Body of pancreas (tissue), 4 donors: ENCODE measurements around the gene PREX1. TPM values are rescaled to one million over a fixed set of nuclear protein-coding genes. Genes with fewer than 3 reads are reported as not detected.

Source experiments
- ATAC-seq: fragments of 150-250 bp; one replicate; pipeline ENCODE4 v1.9.1; 2016
- DNase-seq, 4 donors: peaks; one replicate each; pipeline ENCODE4 v3.0.0-alpha.2; 2019
- H3K27ac ChIP-seq, 4 donors: fragments of 200-600 bp; sonication (generic); 1 replicate in 3 of 4; 2 replicates in 1 of 4; pipeline versions ENCODE4 v1.5.1 to v1.6.1; 2016 to 2019; ENCODE audit warnings: mild to moderate bottlenecking in 1 of 4, mixed read lengths in 1 of 4, moderate library complexity in 1 of 4
- H3K27me3 ChIP-seq, 2 donors: fragments of 200-600 bp; sonication (generic); one replicate each; pipeline ENCODE4 v1.6.0; 2016; ENCODE audit warnings: mild to moderate bottlenecking in 1 of 2
- H3K36me3 ChIP-seq, 2 donors: fragments of 200-600 bp; sonication (generic); replicated peaks in 1 of 2; 2 replicates each; pipeline ENCODE4 v1.5.1; 2016; ENCODE audit warnings: low read depth in 2 of 2; ENCODE audit not compliant: insufficient read depth in 1 of 2
- H3K4me1 ChIP-seq: fragments of 200-600 bp; sonication (generic); one replicate; pipeline ENCODE4 v1.6.0; 2016
- H3K4me3 ChIP-seq, 2 donors: fragments of 200-600 bp; sonication (generic); 1 replicate in 1 of 2; 2 replicates in 1 of 2; pipeline ENCODE4 v1.5.1; 2016 to 2019
- H3K9me3 ChIP-seq, 3 donors: fragments of 200-600 bp; sonication (generic); 1 replicate in 2 of 3; 2 replicates in 1 of 3; pipeline ENCODE4 v1.5.1; 2016
- CTCF ChIP-seq, 7 experiments: fragments of 450-650 bp in 4 of 7; fragments of 200-600 bp in 3 of 7; sonication (generic) in 3 of 7; IDR thresholded peaks; one replicate each; pipeline ENCODE4 v1.5.1; 2016 to 2019; ENCODE audit warnings: antibody characterized with exemption in 7 of 7
- POLR2A ChIP-seq, 3 donors: fragments of 450-650 bp; IDR thresholded peaks; one replicate each; pipeline ENCODE4 v1.6.1; 2016; ENCODE audit warnings: antibody characterized with exemption in 3 of 3, mild to moderate bottlenecking in 2 of 3
- WGBS, 2 donors: methylation state at CpG; one replicate each; pipeline ENCODE4 v1.1.5; 2017; 5-methylcytosine and 5-hydroxymethylcytosine counted together
- intact Hi-C: fragments of 100-400 bp; cut with DNase I; formaldehyde crosslinking; loops from one replicate; pipeline ENCODE4 v1.15.1; 2023
- total RNA-seq, 2 donors: library from RNA; depleted of rRNA; stranded (reverse); fragments of >200 nt; gene quantifications; one replicate each; pipeline ENCODE4 v1.1.0, GENCODE V29; 2016

Gene PREX1
- total RNA-seq, 2 donors from 2014 or later, result 9.1 to 14.5 TPM

- no peak overlapping the region for H3K4me3 ChIP-seq
- H3K36me3 ChIP-seq, result no peaks in the 10 kb centered on the region
- no peaks in the 10 kb centered on the region for H3K4me1 ChIP-seq
- DNase-seq (no peak), ATAC-seq (peak; percentile 21)
- H3K9me3 ChIP-seq, result no peaks in the 10 kb centered on the region
- H3K27ac ChIP-seq, result no peak overlapping the region
- WGBS, 2 donors, result 69 to 80% methylated on average over 10 to 11 of the region's 11 CpGs
- H3K27me3 ChIP-seq, result no peaks in the 10 kb centered on the region
- TF ChIP-seq POLR2A (IDR thresholded peaks at IDR 0.05), result no peak
- no peak for TF ChIP-seq CTCF (IDR thresholded peaks at IDR 0.05)
- intact Hi-C loops, result no loop called here
Measured at GRCh38 chr20:48669946-48670605, 157.7 kb downstream of the PREX1 start.

- no peak overlapping the region for H3K4me3 ChIP-seq
- DNase-seq (no peak), ATAC-seq (no peak)
- no peaks in the 10 kb centered on the region for H3K36me3 ChIP-seq
- no peaks in the 10 kb centered on the region for H3K9me3 ChIP-seq
- H3K27ac ChIP-seq, result no peak overlapping the region
- WGBS, 2 donors, result 77 to 88% methylated on average over 3 to 9 of the region's 10 CpGs
- intact Hi-C loops, result no loop called here
- H3K27me3 ChIP-seq, result no peaks in the 10 kb centered on the region
- no peaks in the 10 kb centered on the region for H3K4me1 ChIP-seq
- TF ChIP-seq POLR2A (IDR thresholded peaks at IDR 0.05) (no peak), CTCF (IDR thresholded peaks at IDR 0.05) (no peak)
Measured at GRCh38 chr20:48668451-48668946, 159.3 kb downstream of the PREX1 start.

DNA sequence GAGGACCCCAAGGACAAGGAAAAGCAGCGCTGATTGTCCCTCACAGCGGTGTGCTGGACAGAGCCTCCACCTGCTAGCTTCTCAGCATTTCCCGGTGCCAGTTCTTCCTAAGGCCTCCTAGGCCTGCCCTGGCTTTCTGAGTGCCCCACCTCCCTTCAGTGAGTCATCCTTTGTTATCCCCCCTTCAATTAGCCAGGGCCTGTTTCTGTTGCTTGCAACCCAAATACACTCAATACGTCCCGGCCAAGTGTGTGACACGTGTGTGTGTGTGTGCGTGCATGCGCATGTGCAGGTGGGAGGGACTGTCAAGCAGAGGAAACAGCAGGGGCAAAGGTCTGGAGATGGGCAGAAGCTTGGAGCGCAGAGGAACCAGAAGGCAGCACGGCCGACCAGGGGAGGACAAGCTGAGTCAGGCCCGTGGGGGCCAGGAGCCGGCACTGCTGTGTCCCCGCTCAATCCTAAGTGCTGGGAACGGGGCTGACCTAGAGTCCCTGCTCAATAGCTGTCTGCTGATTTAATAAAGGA lies 159.8 kb downstream of the PREX1 start:
- TF ChIP-seq CTCF (IDR thresholded peaks at IDR 0.05), result no peak
- no peak for TF ChIP-seq POLR2A (IDR thresholded peaks at IDR 0.05)
- WGBS, 2 donors, result 91 to 92% methylated on average over 15 of the region's 15 CpGs
- DNase-seq (no peak), ATAC-seq (no peak)
- H3K36me3 ChIP-seq, result no peaks in the 10 kb centered on the region
- no peaks in the 10 kb centered on the region for H3K4me1 ChIP-seq
- intact Hi-C loops, result no loop called here
- no peaks in the 10 kb centered on the region for H3K9me3 ChIP-seq
- H3K27me3 ChIP-seq, result no peaks in the 10 kb centered on the region
- no peak overlapping the region for H3K4me3 ChIP-seq
- H3K27ac ChIP-seq, result no peak overlapping the region

DNA sequence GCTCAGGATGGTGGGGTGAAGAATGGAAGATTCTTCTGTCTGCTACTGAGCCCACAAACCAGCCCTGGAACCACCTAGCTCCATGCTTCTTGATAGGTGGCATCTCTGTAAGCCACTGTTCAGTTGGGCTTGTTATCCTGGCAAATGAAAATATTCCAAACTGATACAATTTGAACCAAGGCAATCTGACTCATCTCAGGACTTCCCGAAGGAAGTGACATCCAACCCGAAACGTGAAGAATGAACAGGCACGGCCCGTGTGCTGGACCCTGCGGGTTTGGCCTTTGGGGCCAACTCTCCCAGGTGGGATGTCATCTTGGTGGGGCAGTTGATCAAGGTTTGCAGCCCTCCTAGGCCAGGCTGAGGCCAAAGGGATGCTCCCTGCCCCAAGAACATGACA lies 160.3 kb downstream of the PREX1 start:
- intact Hi-C loops, result no loop called here
- no peaks in the 10 kb centered on the region for H3K9me3 ChIP-seq
- DNase-seq (no peak), ATAC-seq (no peak)
- no peaks in the 10 kb centered on the region for H3K4me1 ChIP-seq
- WGBS, 2 donors, result 94 to 96% methylated on average over 6 of the region's 6 CpGs
- H3K27me3 ChIP-seq, result no peaks in the 10 kb centered on the region
- H3K27ac ChIP-seq, result no peak overlapping the region
- no peak overlapping the region for H3K4me3 ChIP-seq
- TF ChIP-seq POLR2A (IDR thresholded peaks at IDR 0.05) (no peak), CTCF (IDR thresholded peaks at IDR 0.05) (no peak)
- H3K36me3 ChIP-seq, result no peaks in the 10 kb centered on the region

GRCh38 chr20:48665785-48666184 lies 162.0 kb downstream of the PREX1 start:
- ATAC-seq (no peak), DNase-seq (no peak)
- Histone ChIP-seq H3K27ac (no peak overlapping the region), H3K36me3 (no peaks in the 10 kb centered on the region), H3K4me3 (no peak overlapping the region), H3K27me3 (no peaks in the 10 kb centered on the region), H3K4me1 (no peaks in the 10 kb centered on the region), H3K9me3 (no peaks in the 10 kb centered on the region)
- TF ChIP-seq POLR2A (IDR thresholded peaks at IDR 0.05) (no peak), CTCF (IDR thresholded peaks at IDR 0.05) (no peak)
- 93 to 94% methylated on average over 1 to 8 of the region's 8 CpGs for WGBS, 2 donors
- intact Hi-C loops, result no loop called here
